Measurements from ENCODE around the gene MLLT1.

GRCh38 chr19:6287269-6287885, 7.6 kb upstream of the MLLT1 start:
- TF ChIP-seq POLR2A (IDR thresholded peaks at IDR 0.05) (no peak), CTCF (IDR thresholded peaks at IDR 0.05) (no peak)

Data from heart left ventricle (tissue), 13 donors.